Measurements from ENCODE around the gene ADAM30.

The ADAM30 gene

DNA sequence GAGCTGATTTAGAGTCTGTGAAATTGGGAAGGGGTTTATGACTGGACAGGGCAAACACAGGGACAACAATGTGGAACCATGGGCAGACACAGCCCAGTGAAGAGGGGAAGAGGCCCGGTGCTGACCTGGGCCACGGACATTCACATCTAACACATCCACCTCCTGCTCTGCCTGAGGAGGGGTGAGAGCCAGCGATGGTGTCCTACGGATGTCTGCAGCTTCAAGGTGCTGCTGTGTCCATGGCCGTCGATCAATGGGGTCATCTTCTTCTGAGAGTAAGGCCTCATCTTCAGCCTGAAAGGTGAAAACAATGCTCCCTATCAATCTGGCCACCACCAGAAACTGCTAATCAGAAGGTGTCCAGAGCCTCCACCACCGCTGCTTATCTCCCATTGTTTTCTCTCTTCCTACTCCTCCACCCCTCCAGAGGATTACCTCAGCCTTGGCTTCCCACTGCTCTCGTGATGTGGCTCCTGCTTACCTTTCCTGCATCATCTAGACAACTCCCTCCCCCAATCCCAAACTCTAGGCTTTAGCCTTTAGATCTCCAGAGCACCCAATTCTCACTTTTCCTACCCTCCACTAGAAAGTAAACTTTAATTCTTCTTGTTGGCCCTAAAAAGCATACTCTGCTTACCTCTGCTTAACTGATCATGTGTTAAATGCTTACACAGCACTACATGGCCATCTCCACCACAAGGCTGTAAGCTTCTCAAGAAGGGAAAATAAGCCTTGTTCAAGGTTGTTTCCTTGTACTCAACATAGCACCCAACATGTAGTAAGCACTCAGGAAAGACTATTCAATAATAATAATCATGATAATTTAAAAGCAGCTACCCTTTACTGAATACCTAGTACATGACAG is 24.0 kb upstream of the ADAM30 start:
- TF ChIP-seq POLR2A (IDR thresholded peaks at IDR 0.05; ENCODE audit: extremely low read depth, insufficient read length) (no peak), MYC (IDR thresholded peaks at IDR 0.05; ENCODE audit: low read depth, low read length) (no peak)
- TF ChIP-seq, protein P1, sequence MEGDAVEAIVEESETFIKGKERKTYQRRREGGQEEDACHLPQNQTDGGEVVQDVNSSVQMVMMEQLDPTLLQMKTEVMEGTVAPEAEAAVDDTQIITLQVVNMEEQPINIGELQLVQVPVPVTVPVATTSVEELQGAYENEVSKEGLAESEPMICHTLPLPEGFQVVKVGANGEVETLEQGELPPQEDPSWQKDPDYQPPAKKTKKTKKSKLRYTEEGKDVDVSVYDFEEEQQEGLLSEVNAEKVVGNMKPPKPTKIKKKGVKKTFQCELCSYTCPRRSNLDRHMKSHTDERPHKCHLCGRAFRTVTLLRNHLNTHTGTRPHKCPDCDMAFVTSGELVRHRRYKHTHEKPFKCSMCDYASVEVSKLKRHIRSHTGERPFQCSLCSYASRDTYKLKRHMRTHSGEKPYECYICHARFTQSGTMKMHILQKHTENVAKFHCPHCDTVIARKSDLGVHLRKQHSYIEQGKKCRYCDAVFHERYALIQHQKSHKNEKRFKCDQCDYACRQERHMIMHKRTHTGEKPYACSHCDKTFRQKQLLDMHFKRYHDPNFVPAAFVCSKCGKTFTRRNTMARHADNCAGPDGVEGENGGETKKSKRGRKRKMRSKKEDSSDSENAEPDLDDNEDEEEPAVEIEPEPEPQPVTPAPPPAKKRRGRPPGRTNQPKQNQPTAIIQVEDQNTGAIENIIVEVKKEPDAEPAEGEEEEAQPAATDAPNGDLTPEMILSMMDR (IDR thresholded peaks at IDR 0.05; ENCODE audit: low read depth, low read length): no peak
- TF ChIP-seq, protein P2, sequence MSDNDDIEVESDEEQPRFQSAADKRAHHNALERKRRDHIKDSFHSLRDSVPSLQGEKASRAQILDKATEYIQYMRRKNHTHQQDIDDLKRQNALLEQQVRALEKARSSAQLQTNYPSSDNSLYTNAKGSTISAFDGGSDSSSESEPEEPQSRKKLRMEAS (IDR thresholded peaks at IDR 0.05; ENCODE audit: low read depth, low read length): no peak
- no peak for DNase-seq (ENCODE audit: low read depth)
- H3K4me3 ChIP-seq (ENCODE audit: low read depth, low read length): no peak overlapping the region

DNA sequence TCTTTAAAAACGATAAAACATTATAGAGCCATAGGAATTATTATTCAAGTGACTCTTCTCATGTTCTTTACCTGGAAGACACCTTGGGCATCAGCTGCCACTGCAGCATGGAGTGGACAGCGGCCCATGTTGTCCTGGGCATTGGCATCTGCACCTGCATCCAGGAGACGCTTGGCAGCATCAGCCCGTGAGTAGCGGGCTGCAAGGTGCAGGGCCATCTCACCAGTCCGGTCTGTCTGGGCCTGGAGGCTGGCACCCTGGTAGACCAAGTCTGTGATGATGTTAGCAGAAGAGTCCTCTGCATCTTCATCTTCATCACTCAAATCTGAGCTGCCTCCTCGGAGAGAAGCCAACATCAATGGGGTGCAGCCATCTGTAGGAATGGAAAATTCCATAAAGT is 22.9 kb upstream of the ADAM30 start:
- DNase-seq (ENCODE audit: low read depth): no peak
- TF ChIP-seq, protein P1 (IDR thresholded peaks at IDR 0.05; ENCODE audit: low read depth, low read length): no peak
- no peak for TF ChIP-seq MYC (IDR thresholded peaks at IDR 0.05; ENCODE audit: low read depth, low read length)
- H3K4me3 ChIP-seq (ENCODE audit: low read depth, low read length): no peak overlapping the region

DNA sequence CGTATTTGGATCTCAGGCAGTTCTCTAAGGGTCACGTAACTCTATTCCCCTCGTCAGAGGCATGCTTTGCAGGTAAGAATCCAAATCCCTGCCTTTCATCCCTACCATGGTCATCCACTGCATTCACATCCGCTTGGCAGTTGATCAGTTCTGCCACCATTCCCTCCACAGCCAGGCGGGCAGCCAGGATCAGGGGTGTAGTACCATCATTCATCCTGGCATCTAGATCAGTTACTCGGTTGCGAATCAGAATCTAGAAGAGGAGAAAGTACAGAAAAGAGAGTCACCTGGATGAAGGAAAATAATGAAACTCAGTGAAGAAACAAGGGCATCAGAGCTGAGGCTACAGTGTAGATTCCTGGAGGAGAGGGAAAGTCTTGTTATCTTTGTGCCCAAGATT is 22.0 kb upstream of the ADAM30 start:
- TF ChIP-seq POLR2A (IDR thresholded peaks at IDR 0.05; ENCODE audit: extremely low read depth, insufficient read length): no peak
- TF ChIP-seq, protein P1 (IDR thresholded peaks at IDR 0.05; ENCODE audit: low read depth, low read length): no peak
- DNase-seq (ENCODE audit: low read depth): no peak

DNA sequence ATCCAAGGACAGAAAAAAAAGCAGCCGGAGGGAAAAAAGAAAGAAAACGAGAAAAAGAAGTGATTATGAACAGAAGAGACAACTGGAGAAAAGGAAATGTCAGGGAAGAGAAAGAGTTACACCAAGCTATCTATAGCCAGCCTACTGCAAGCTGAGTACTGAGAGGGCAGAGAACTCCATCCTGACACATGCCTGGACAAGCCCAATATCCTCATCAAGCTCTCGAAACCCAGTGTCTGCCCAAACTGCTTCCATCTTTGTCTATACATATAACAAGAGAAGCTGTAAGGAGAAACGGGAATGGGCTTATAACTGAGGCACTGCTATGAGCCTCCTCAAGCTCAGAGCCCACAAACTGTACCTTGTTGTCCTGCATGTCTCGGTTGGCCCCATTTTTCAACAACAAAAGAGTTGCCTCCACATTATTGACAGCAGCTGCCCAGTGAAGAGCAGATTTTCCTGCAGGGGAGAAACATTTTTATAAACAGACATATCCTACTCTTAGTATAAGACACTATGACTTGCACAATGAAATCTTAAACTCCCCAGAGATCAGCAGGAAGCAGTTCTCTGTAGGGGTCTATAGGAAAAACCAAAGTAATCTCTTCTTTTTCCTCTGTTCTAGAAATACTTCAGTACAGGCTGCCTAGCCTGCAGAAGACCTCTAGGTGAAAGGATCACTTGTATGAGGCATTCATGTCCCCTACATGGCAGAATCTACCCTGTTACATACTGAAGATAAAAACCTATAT is 21.2 kb upstream of the ADAM30 start:
- TF ChIP-seq POLR2A (IDR thresholded peaks at IDR 0.05; ENCODE audit: extremely low read depth, insufficient read length): no peak
- TF ChIP-seq, protein P1 (IDR thresholded peaks at IDR 0.05; ENCODE audit: low read depth, low read length): no peak
- TF ChIP-seq, protein P2 (IDR thresholded peaks at IDR 0.05; ENCODE audit: low read depth, low read length): no peak
- no peak for TF ChIP-seq MYC (IDR thresholded peaks at IDR 0.05; ENCODE audit: low read depth, low read length)
- DNase-seq (ENCODE audit: low read depth): no peak
- no peak overlapping the region for H3K4me3 ChIP-seq (ENCODE audit: low read depth, low read length)

More for the DNA sequence above, 22.0 kb upstream of the ADAM30 start:
- no peak overlapping the region for H3K4me3 ChIP-seq (ENCODE audit: low read depth, low read length)

DNA sequence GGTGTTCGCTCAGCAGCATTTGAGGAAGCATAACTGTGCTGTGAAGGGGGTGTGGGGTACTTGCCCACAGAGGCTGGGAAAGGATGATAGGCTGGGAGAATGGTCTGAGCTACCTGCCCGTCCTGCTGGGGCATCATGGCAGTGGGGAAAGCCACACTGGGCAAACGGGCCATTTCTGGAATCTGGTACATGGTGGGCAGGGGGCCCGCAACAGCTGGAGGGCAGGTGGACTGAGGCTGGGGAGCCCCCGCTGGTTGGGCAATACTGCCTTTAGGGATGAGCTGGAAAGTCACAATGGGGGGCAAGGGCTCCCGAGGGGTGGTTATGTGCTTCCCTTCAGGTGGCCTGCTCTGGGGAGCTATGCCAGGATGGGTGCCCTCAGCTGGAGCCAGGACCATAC is 19.2 kb upstream of the ADAM30 start:
- TF ChIP-seq POLR2A (IDR thresholded peaks at IDR 0.05; ENCODE audit: extremely low read depth, insufficient read length) (no peak), MYC (IDR thresholded peaks at IDR 0.05; ENCODE audit: low read depth, low read length) (no peak)
- TF ChIP-seq, protein P2 (IDR thresholded peaks at IDR 0.05; ENCODE audit: low read depth, low read length): no peak
- no peak overlapping the region for H3K4me3 ChIP-seq (ENCODE audit: low read depth, low read length)
- DNase-seq (ENCODE audit: low read depth): no peak

DNA sequence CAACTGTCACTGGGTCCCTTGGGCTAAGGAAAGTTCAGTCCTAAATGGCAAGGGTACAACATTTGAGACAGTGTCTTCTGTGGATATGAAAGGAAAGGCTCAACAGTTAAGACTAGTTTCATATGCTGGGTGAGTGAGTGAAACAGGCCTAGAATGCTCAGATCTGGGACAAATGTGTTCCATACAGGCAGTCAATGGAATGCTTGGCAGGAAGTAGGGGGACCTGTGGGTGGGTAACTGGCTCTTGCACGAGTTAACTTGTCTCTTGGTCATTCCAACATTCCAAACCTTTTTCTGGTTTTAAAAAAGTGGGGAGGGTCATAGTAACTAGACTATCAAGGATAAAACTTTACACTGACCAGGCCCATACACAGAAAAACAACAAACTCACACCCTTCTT is 17.8 kb upstream of the ADAM30 start:
- DNase-seq (ENCODE audit: low read depth): no peak
- H3K4me3 ChIP-seq (ENCODE audit: low read depth, low read length): no peak overlapping the region
- TF ChIP-seq, protein P1 (IDR thresholded peaks at IDR 0.05; ENCODE audit: low read depth, low read length): no peak
- TF ChIP-seq POLR2A (IDR thresholded peaks at IDR 0.05; ENCODE audit: extremely low read depth, insufficient read length): no peak

Data from NB4 (cell line).